ENCODE measurements around the gene SETD5.

Gene SETD5

DNA sequence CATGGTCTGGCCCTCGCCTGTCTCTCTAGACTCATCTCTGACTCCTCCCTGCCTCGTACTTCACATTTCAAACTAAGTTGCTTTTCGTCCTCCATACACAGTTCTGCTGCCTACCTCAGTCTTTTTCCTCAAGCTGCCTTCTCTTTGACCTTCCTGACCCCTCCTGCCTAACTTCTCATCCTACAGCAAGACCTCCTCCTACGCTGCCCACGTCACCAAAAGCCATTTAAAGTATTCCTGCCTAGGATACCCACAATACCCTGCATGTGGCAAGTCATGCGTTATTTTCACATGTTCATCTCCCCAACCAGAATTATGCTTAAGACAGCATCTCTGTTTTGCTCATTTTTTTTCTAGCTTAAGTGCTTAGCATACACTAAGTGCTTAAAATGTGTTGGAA, 99.5 kb downstream of the SETD5 start:
- no peak for DNase-seq (ENCODE audit: low read depth)
- no peak overlapping the region for H3K4me3 ChIP-seq (ENCODE audit: control insufficient read depth, low read depth, low read length)
- TF ChIP-seq CTCF (IDR thresholded peaks at IDR 0.05; ENCODE audit: control insufficient read depth, insufficient read depth, low read depth, low read length, missing control alignments), result no peak

DNA sequence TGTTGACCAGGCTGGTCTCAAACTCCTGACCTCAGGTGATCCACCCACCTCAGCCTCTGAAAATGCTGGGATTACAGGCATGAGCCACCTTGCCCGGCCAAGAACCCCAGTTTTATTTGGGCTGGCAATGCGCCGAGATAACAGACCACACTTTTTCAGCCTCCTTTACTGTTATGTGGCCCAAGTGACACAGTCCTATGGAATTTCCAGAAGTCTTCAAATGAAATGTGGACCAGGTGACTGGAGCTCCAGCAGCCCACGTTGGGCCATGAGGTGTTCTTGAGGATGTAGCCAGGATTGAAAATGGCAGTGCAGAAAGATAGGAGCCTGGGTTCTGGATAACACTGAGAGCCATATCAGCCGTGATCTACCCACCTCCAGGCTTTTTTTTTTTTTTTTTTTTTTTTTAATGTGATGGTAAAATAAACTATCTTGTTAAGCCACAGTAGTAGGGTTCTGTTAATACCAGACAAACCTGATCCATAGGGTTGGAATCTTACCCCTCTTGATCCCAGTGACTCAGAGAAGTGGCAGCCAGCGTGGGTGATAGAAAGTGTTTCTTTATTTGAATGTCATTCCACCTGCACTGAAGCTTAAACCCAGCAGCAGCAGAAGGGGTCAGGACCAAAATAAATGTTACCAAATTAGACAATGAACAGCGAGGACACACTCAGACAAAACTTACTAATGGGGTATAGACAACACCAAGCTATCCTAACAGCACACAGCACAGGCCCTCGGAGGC, 100.6 kb downstream of the SETD5 start:
- H3K4me3 ChIP-seq (ENCODE audit: control insufficient read depth, low read depth, low read length), result no peak overlapping the region
- no peak for TF ChIP-seq CTCF (IDR thresholded peaks at IDR 0.05; ENCODE audit: control insufficient read depth, insufficient read depth, low read depth, low read length, missing control alignments)
- no peak for DNase-seq (ENCODE audit: low read depth)

- no peak for TF ChIP-seq CTCF (IDR thresholded peaks at IDR 0.05; ENCODE audit: control insufficient read depth, insufficient read depth, low read depth, low read length, missing control alignments)
- H3K4me3 ChIP-seq (ENCODE audit: control insufficient read depth, low read depth, low read length), result no peak overlapping the region
- DNase-seq (ENCODE audit: low read depth), result no peak
Measured at GRCh38 chr3:9498781-9499180, 101.4 kb downstream of the SETD5 start.

GRCh38 chr3:9499455-9500107, 102.2 kb downstream of the SETD5 start:
- no peak for TF ChIP-seq CTCF (IDR thresholded peaks at IDR 0.05; ENCODE audit: control insufficient read depth, insufficient read depth, low read depth, low read length, missing control alignments)
- no peak for DNase-seq (ENCODE audit: low read depth)
- no peak overlapping the region; the same call in 1 of the 2 replicates for H3K4me3 ChIP-seq (ENCODE audit: control insufficient read depth, low read depth, low read length)

GRCh38 chr3:9500108-9501050, 103.0 kb downstream of the SETD5 start:
- TF ChIP-seq CTCF (IDR thresholded peaks at IDR 0.05; ENCODE audit: control insufficient read depth, insufficient read depth, low read depth, low read length, missing control alignments), result peak; percentile 91
- no peak for DNase-seq (ENCODE audit: low read depth)
- peak overlapping the region; percentile 5 for H3K4me3 ChIP-seq (ENCODE audit: control insufficient read depth, low read depth, low read length)

- DNase-seq (ENCODE audit: low read depth), result no peak
- TF ChIP-seq CTCF (IDR thresholded peaks at IDR 0.05; ENCODE audit: control insufficient read depth, insufficient read depth, low read depth, low read length, missing control alignments), result no peak
- H3K4me3 ChIP-seq (ENCODE audit: control insufficient read depth, low read depth, low read length), result no peak overlapping the region
Measured at GRCh38 chr3:9501226-9501625, 103.8 kb downstream of the SETD5 start.
